Myocyte (in vitro differentiated cells): ENCODE measurements around the gene MPO. TPM values are rescaled to one million over a fixed set of nuclear protein-coding genes. Genes with fewer than 3 reads are reported as not detected.
A peak's percentile ranks its signal among the peaks of the same experiment; 100 is the strongest.

Experiments
- DNase-seq: peaks from one replicate; pipeline ENCODE4 v3.0.0-alpha.2; 2012; ENCODE audit warnings: low read depth
- total RNA-seq: library from RNA; depleted of rRNA; stranded (reverse); fragments of >200 nt; gene quantifications from 2 replicates; pipeline ENCODE4 v1.2.3, GENCODE V29; 2014

Gene MPO
- total RNA-seq, 1 donor from 2014 or later, result 0.05 TPM

GRCh38 chr17:58238147-58238634 is 42.5 kb downstream of the MPO start, which contains the start of gene LPO:
Gene LPO (plus strand): TSS chr17:58238584. CDS start chr17:58242980, 4,396 bp downstream.
- DNase-seq, result no peak

DNA sequence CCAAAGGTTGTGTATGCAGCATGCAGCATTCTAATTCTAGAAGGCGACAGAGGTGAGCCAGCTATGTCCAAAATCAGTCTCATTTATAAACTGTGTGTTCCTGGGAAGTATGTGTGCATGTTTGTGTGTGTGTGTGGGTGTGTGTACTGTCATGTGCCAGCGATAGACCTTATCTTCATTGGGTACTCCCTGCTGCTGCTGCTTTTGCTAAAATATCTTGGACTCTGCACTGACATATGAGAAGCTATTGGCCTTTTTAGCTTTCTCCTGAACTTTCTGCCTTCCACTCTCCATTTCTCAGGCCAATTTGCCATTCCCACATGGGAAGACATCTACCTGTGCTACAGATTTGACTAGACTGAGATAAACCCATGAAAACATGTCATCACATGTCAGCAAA is 44.3 kb downstream of the MPO start:
- no peak for DNase-seq

DNA sequence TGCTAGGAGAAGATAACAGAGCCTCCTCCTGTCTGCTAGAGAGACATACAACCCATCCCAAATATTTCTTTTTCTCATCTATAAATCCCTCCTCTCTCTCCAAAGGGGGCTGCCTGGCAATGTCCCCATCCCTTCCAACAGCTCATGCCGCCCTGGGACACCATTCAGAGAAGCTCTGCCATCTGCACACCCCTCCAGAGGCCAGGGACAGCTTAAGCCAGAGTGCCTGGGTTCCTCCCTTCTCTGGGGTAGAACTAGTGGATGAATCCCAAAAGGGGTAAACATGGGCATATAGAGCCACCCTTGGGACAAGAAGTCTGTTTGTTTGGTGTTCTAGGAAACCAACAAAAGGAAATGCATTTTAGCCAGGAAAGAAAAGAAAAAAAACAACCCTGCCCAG is 44.9 kb downstream of the MPO start:
- no peak for DNase-seq

- DNase-seq, result no peak
Measured at GRCh38 chr17:58234512-58234911, 46.2 kb downstream of the MPO start.

- no peak for DNase-seq
Measured at GRCh38 chr17:58233543-58233942, 47.2 kb downstream of the MPO start.

DNA sequence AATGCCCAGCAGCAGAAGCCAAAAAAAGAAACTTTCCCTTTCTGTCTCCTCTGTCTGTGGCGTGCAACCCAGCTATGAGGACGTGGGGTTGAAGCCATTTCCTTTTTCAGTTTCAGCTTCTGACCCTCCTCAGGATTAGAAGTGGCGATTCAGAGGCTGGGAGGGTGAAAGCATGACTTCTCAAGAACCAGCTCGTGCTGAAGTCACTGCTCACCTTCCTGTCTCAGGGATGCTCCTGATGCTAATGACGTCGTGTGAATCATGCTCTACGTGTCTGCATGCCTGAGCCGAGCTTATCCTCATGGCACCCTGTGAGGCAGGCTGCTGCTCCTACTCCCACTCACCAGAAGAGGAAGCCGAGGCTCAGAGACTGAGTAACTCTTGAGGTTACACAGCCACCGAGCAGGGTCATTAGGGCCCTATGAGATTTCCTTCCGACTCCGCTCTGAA is 48.0 kb downstream of the MPO start:
- no peak for DNase-seq

- DNase-seq, result peak; percentile 47
Measured at GRCh38 chr17:58231641-58232040, 49.1 kb downstream of the MPO start.

DNA sequence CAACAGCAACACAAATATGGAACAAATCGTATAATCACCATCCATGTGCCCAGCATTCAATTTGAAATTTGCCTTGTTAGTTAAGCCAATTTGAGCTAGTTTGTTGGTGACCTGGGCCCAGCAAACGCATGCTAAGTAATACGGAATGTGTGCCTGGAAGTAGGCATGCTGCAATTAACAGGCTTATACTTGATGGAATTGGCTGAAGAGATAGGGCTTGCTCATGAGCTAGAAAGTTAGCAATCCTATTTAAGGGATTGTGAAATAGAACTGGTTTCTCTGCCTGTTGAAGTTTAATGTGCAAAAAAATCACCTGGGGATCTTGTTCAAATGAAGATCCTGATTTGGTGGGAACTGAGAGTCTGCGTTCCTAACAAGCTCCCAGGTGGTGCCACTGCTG is 50.9 kb downstream of the MPO start:
- no peak for DNase-seq

- DNase-seq, result no peak
Measured at GRCh38 chr17:58229384-58229783, 51.4 kb downstream of the MPO start.

- no peak for DNase-seq
Measured at GRCh38 chr17:58228679-58229078, 52.1 kb downstream of the MPO start.

GRCh38 chr17:58227733-58228132 is 53.0 kb downstream of the MPO start:
- no peak for DNase-seq

GRCh38 chr17:58224315-58224714 is 56.4 kb downstream of the MPO start:
- peak; percentile 28 for DNase-seq

Other genes starting within 250 kb of the MPO start
- gene DYNLL2, start 197.5 kb downstream of the MPO start, total RNA-seq, result 10.1 and 12.8 TPM in 2 replicates
- gene OR4D1, start 132.6 kb downstream of the MPO start, total RNA-seq, result not detected in 2 replicates
- gene OR4D2, start 114.0 kb downstream of the MPO start, total RNA-seq, result not detected in 2 replicates
- not detected in 2 replicates for gene EPX, start 88.2 kb downstream of the MPO start, total RNA-seq
- 8.4 and 12.3 TPM in 2 replicates for gene MKS1, start 61.7 kb downstream of the MPO start, total RNA-seq
- gene LPO, start 42.4 kb downstream of the MPO start, total RNA-seq, result not detected in 2 replicates
- gene TSPOAP1, start 47.9 kb upstream of the MPO start, total RNA-seq, result 0.16 TPM in 1 of 2 replicates, not detected in the other
- gene SUPT4H1, start 71.3 kb upstream of the MPO start, total RNA-seq, result 36.1 and 49.1 TPM in 2 replicates
- not detected in 2 replicates for gene RNF43, start 136.6 kb upstream of the MPO start, total RNA-seq
- gene HSF5, start 207.5 kb upstream of the MPO start, total RNA-seq, result not detected in 2 replicates
- gene MTMR4, start 233.7 kb upstream of the MPO start, total RNA-seq, result 28.4 and 37.4 TPM in 2 replicates